Smooth muscle cell (in vitro differentiated cells): ENCODE results near the gene KLK6. TPM values are rescaled to one million over a fixed set of nuclear protein-coding genes. Genes with fewer than 3 reads are reported as not detected.
A peak's percentile ranks its signal among the peaks of the same experiment; 100 is the strongest.

Experiments used
- DNase-seq: peaks from one replicate; lab custom pipeline; 2025; ENCODE audit not compliant: unreplicated experiment; lab: John Stamatoyannopoulos, UW
- H2AFZ ChIP-seq: fragments of 200-600 bp; sonication (generic); 2 replicates; pipeline ENCODE4 v1.6.0; 2016; ENCODE audit warnings: antibody characterized with exemption, low read depth, mild to moderate bottlenecking
- H3F3A ChIP-seq: fragments of 200-600 bp; sonication (generic); 2 replicates; pipeline ENCODE4 v1.6.0; 2017; ENCODE audit warnings: antibody characterized with exemption, low read depth
- H3K27ac ChIP-seq: fragments of 200-600 bp; sonication (generic); 2 replicates; pipeline ENCODE4 v1.5.1; 2016; ENCODE audit warnings: low read depth, mild to moderate bottlenecking
- H3K27me3 ChIP-seq: fragments of 200-600 bp; sonication (generic); 2 replicates; pipeline ENCODE4 v1.6.1; 2016; ENCODE audit warnings: low read depth, mild to moderate bottlenecking
- H3K36me3 ChIP-seq: fragments of 200-600 bp; sonication (generic); 2 replicates; pipeline ENCODE4 v1.5.1; 2016; ENCODE audit warnings: low read depth
- H3K4me1 ChIP-seq: fragments of 200-600 bp; sonication (generic); 2 replicates; pipeline ENCODE4 v1.5.1; 2016; ENCODE audit warnings: low read depth
- H3K4me2 ChIP-seq: fragments of 200-600 bp; sonication (generic); 2 replicates; pipeline ENCODE4 v1.6.0; 2016; ENCODE audit warnings: mild to moderate bottlenecking
- H3K4me3 ChIP-seq: fragments of 200-600 bp; sonication (generic); 2 replicates; pipeline ENCODE4 v1.5.1; 2016; ENCODE audit warnings: mild to moderate bottlenecking
- H3K79me2 ChIP-seq: fragments of 200-600 bp; sonication (generic); 2 replicates; pipeline ENCODE4 v1.6.0; 2016; ENCODE audit warnings: low read depth, mild to moderate bottlenecking
- H3K9ac ChIP-seq: fragments of 200-600 bp; sonication (generic); 2 replicates; pipeline ENCODE4 v1.6.0; 2016; ENCODE audit warnings: low read depth
- H3K9me3 ChIP-seq: fragments of 200-600 bp; sonication (generic); replicated peaks from 2 replicates; pipeline ENCODE4 v1.5.1; 2016; ENCODE audit warnings: low read depth
- H4K20me1 ChIP-seq: fragments of 200-600 bp; sonication (generic); 2 replicates; pipeline ENCODE4 v1.6.0; 2016; ENCODE audit warnings: low read depth
- WGBS: methylation state at CpG from one replicate; pipeline ENCODE4 v1.1.7; 2016; ENCODE audit warnings: low lambda C conversion rate; 5-methylcytosine and 5-hydroxymethylcytosine counted together
- polyA plus RNA-seq: library from polyadenylated mRNA; unstranded; fragments of >200 nt; fragmentation: Nextera tagmentation; extraction: Ambion mirVana; gene quantifications from 2 replicates; pipeline ENCODE4 v1.2.1, GENCODE V29; 2016
- total RNA-seq: library from RNA; depleted of rRNA; stranded (reverse); fragments of >200 nt; gene quantifications from 2 replicates; pipeline ENCODE4 v1.2.3, GENCODE V29; 2014
- TF ChIP-seq, protein P1 (sequence below): fragments of 200-600 bp; sonication (generic); IDR thresholded peaks from 2 replicates; pipeline ENCODE4 v1.5.1; 2017; ENCODE audit warnings: borderline replicate concordance, mild to moderate bottlenecking, antibody characterized with exemption; ENCODE audit not compliant: insufficient read depth, poor library complexity, severe bottlenecking

The KLK6 gene
- total and polyA plus RNA-seq, 2 experiments from 2014 or later: 7.1 to 20.7 TPM

GRCh38 chr19:50910722-50911121, 58.7 kb downstream of the KLK6 start:
- H3K4me2 ChIP-seq: no peak overlapping the region
- H2AFZ ChIP-seq: no peak overlapping the region
- WGBS: 84% methylated on average over 4 of the region's 4 CpGs
- H3K4me3 ChIP-seq: no peak overlapping the region
- H3K9me3 ChIP-seq: no peaks in the 10 kb centered on the region
- TF ChIP-seq, protein P1, sequence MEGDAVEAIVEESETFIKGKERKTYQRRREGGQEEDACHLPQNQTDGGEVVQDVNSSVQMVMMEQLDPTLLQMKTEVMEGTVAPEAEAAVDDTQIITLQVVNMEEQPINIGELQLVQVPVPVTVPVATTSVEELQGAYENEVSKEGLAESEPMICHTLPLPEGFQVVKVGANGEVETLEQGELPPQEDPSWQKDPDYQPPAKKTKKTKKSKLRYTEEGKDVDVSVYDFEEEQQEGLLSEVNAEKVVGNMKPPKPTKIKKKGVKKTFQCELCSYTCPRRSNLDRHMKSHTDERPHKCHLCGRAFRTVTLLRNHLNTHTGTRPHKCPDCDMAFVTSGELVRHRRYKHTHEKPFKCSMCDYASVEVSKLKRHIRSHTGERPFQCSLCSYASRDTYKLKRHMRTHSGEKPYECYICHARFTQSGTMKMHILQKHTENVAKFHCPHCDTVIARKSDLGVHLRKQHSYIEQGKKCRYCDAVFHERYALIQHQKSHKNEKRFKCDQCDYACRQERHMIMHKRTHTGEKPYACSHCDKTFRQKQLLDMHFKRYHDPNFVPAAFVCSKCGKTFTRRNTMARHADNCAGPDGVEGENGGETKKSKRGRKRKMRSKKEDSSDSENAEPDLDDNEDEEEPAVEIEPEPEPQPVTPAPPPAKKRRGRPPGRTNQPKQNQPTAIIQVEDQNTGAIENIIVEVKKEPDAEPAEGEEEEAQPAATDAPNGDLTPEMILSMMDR: no peak
- peaks cover 66% of the 10 kb centered on the region for H3K27me3 ChIP-seq
- no peak for DNase-seq
- no peak overlapping the region for H3K27ac ChIP-seq
- no peaks in the 10 kb centered on the region for H3K4me1 ChIP-seq
- H4K20me1 ChIP-seq: no peaks in the 10 kb centered on the region
- no peaks in the 10 kb centered on the region for H3F3A ChIP-seq
- H3K9ac ChIP-seq: no peak overlapping the region
- no peaks in the 10 kb centered on the region for H3K79me2 ChIP-seq
- H3K36me3 ChIP-seq: no peaks in the 10 kb centered on the region

GRCh38 chr19:50909240-50910070, 59.9 kb downstream of the KLK6 start:
- no peak for DNase-seq
- H3K9ac ChIP-seq: no peak overlapping the region
- no peaks in the 10 kb centered on the region for H3F3A ChIP-seq
- no peaks in the 10 kb centered on the region for H3K36me3 ChIP-seq
- H3K27ac ChIP-seq: no peak overlapping the region
- peak overlapping the region; percentile 31 for H3K4me3 ChIP-seq
- H3K79me2 ChIP-seq: no peaks in the 10 kb centered on the region
- 9% methylated on average over 28 of the region's 36 CpGs for WGBS
- peaks cover 57% of the 10 kb centered on the region for H3K27me3 ChIP-seq
- no peaks in the 10 kb centered on the region for H4K20me1 ChIP-seq
- H3K4me1 ChIP-seq: no peaks in the 10 kb centered on the region
- no peak overlapping the region for H2AFZ ChIP-seq
- no peaks in the 10 kb centered on the region for H3K9me3 ChIP-seq
- TF ChIP-seq, protein P1: no peak
- H3K4me2 ChIP-seq: peak overlapping the region; percentile 73

Other genes starting within 250 kb of the KLK6 start
- 2.1 and 4.1 TPM in 2 replicates for gene SHANK1, start 249.8 kb downstream of the KLK6 start, total RNA-seq
- gene SHANK1, start 249.8 kb downstream of the KLK6 start, polyA plus RNA-seq: 1.0 and 1.8 TPM in 2 replicates
- gene CLEC11A, start 246.2 kb downstream of the KLK6 start, total RNA-seq: 48.3 and 53.4 TPM in 2 replicates
- gene CLEC11A, start 246.2 kb downstream of the KLK6 start, polyA plus RNA-seq: 138 and 155 TPM in 2 replicates
- not detected in 2 replicates for gene GPR32, start 199.1 kb downstream of the KLK6 start, total RNA-seq
- not detected in 2 replicates for gene GPR32, start 199.1 kb downstream of the KLK6 start, polyA plus RNA-seq
- not detected in 2 replicates for gene ACP4, start 179.2 kb downstream of the KLK6 start, total RNA-seq
- 0.26 TPM in 2 replicates for gene ACP4, start 179.2 kb downstream of the KLK6 start, polyA plus RNA-seq
- 0.85 TPM in 1 of 2 replicates, not detected in the other for gene KLK1, start 145.8 kb downstream of the KLK6 start, total RNA-seq
- not detected in 2 replicates for gene KLK1, start 145.8 kb downstream of the KLK6 start, polyA plus RNA-seq
- gene KLK15, start 136.0 kb downstream of the KLK6 start, total RNA-seq: not detected in 2 replicates
- gene KLK15, start 136.0 kb downstream of the KLK6 start, polyA plus RNA-seq: not detected in 2 replicates
- gene KLK3, start 114.7 kb downstream of the KLK6 start, total RNA-seq: not detected in 2 replicates
- not detected in 2 replicates for gene KLK3, start 114.7 kb downstream of the KLK6 start, polyA plus RNA-seq
- not detected in 2 replicates for gene KLK2, start 96.2 kb downstream of the KLK6 start, total RNA-seq
- not detected in 2 replicates for gene KLK2, start 96.2 kb downstream of the KLK6 start, polyA plus RNA-seq
- gene KLK4, start 58.2 kb downstream of the KLK6 start, total RNA-seq: not detected in 2 replicates
- 0.80 and 0.82 TPM in 2 replicates for gene KLK4, start 58.2 kb downstream of the KLK6 start, polyA plus RNA-seq
- gene KLK5, start 16.6 kb downstream of the KLK6 start, total RNA-seq: 0.18 and 1.2 TPM in 2 replicates
- gene KLK5, start 16.6 kb downstream of the KLK6 start, polyA plus RNA-seq: 0.38 TPM in 1 of 2 replicates, not detected in the other
- gene KLK7, start 14.3 kb upstream of the KLK6 start, total RNA-seq: 5.8 TPM in 1 of 2 replicates, not detected in the other
- 0.25 TPM in 1 of 2 replicates, not detected in the other for gene KLK7, start 14.3 kb upstream of the KLK6 start, polyA plus RNA-seq
- 1.7 and 11.6 TPM in 2 replicates for gene KLK8, start 32.0 kb upstream of the KLK6 start, total RNA-seq
- gene KLK8, start 32.0 kb upstream of the KLK6 start, polyA plus RNA-seq: 4.3 TPM in 1 of 2 replicates, not detected in the other
- gene KLK10, start 50.1 kb upstream of the KLK6 start, total RNA-seq: 3.6 and 10.8 TPM in 2 replicates
- gene KLK10, start 50.1 kb upstream of the KLK6 start, polyA plus RNA-seq: 3.8 and 8.5 TPM in 2 replicates
- gene KLK11, start 57.0 kb upstream of the KLK6 start, total RNA-seq: 2.1 and 3.2 TPM in 2 replicates
- gene KLK11, start 57.0 kb upstream of the KLK6 start, polyA plus RNA-seq: 0.97 TPM in 1 of 2 replicates, not detected in the other
- 0.81 and 1.9 TPM in 2 replicates for gene KLK12, start 65.4 kb upstream of the KLK6 start, total RNA-seq
- 1.7 and 2.2 TPM in 2 replicates for gene KLK12, start 65.4 kb upstream of the KLK6 start, polyA plus RNA-seq
- gene KLK13, start 95.5 kb upstream of the KLK6 start, total RNA-seq: 0.72 and 1.6 TPM in 2 replicates
- 0.19 and 1.3 TPM in 2 replicates for gene KLK13, start 95.5 kb upstream of the KLK6 start, polyA plus RNA-seq
- gene KLK14, start 113.3 kb upstream of the KLK6 start, total RNA-seq: 5.5 and 12.3 TPM in 2 replicates
- gene KLK14, start 113.3 kb upstream of the KLK6 start, polyA plus RNA-seq: 2.0 and 7.7 TPM in 2 replicates
- gene CTU1, start 138.8 kb upstream of the KLK6 start, total RNA-seq: 4.7 and 5.1 TPM in 2 replicates
- gene CTU1, start 138.8 kb upstream of the KLK6 start, polyA plus RNA-seq: 9.8 and 11.2 TPM in 2 replicates
- not detected in 2 replicates for gene SIGLEC9, start 155.3 kb upstream of the KLK6 start, total RNA-seq
- gene SIGLEC9, start 155.3 kb upstream of the KLK6 start, polyA plus RNA-seq: not detected in 2 replicates
- not detected in 2 replicates for gene SIGLEC7, start 172.7 kb upstream of the KLK6 start, total RNA-seq
- not detected in 2 replicates for gene SIGLEC7, start 172.7 kb upstream of the KLK6 start, polyA plus RNA-seq